ENCODE data around the gene C1orf159. TPM values are rescaled to one million over a fixed set of nuclear protein-coding genes. Genes with fewer than 3 reads are reported as not detected.
"Not testable (repeated sequence)": the region's sequence is repeated elsewhere in the genome, so short reads cannot be mapped to it uniquely, and the experiment has no call there.

The C1orf159 gene
- total RNA-seq, 6 experiments from 2014 or later: 4.0 to 7.7 (median 6.4) TPM

DNA sequence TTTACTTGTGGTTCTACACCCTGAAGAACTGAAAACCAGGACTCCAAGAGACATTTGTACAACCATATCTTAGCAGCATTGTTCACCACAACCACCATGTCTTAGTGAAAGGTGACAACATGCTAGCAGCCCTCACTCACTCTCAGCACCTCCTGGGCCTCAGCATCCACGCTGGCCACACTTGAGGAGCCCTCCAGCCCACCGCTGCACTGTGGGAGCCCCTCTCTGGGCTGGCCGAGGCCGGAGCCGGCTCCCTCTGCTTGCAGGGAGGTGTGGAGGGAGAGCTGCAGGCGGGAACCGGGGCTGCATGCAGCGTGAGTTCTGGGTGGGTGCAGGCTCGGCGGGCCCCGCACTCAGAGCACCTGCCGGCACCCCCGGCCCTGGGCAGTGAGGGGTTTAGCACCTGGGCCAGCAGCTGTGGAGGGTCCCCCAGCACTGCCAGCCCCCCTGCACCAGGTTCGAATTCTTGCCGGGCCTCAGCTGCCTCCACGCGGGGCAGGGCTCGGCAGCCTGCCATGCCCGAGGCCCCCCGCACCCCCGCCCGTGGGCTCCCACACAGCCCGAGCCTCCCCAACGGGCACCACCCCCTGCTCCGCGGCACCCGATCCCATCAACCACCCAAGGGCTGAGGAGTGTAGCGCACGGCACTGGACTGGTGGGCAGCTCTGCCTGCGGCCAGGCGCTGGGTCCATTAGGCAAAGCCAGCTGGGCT is 9.2 kb downstream of the C1orf159 start:
- TF ChIP-seq, protein P1, sequence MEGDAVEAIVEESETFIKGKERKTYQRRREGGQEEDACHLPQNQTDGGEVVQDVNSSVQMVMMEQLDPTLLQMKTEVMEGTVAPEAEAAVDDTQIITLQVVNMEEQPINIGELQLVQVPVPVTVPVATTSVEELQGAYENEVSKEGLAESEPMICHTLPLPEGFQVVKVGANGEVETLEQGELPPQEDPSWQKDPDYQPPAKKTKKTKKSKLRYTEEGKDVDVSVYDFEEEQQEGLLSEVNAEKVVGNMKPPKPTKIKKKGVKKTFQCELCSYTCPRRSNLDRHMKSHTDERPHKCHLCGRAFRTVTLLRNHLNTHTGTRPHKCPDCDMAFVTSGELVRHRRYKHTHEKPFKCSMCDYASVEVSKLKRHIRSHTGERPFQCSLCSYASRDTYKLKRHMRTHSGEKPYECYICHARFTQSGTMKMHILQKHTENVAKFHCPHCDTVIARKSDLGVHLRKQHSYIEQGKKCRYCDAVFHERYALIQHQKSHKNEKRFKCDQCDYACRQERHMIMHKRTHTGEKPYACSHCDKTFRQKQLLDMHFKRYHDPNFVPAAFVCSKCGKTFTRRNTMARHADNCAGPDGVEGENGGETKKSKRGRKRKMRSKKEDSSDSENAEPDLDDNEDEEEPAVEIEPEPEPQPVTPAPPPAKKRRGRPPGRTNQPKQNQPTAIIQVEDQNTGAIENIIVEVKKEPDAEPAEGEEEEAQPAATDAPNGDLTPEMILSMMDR (IDR thresholded peaks at IDR 0.05): no peak
- no peak for TF ChIP-seq POLR2A (IDR thresholded peaks at IDR 0.05)
- H3K36me3 ChIP-seq: no peaks in the 10 kb centered on the region
- peak in 1 of 4 donors; percentile 34 for ATAC-seq
- no peaks in the 10 kb centered on the region for H3K4me1 ChIP-seq
- H3K9me3 ChIP-seq: no peaks in the 10 kb centered on the region
- peak in 1 of 3 donors; percentile 45 for DNase-seq
- H3K27ac ChIP-seq: no peak overlapping the region
- no peaks in the 10 kb centered on the region for H3K27me3 ChIP-seq
- no peak overlapping the region for H3K4me3 ChIP-seq
- WGBS (ENCODE audit: insufficient coverage, low coverage, low lambda C conversion rate, missing lambda C conversion rate): no CpG with 5 or more reads among the region's 31 CpGs
- intact Hi-C loops (cut with DNase I): no loop called here

DNA sequence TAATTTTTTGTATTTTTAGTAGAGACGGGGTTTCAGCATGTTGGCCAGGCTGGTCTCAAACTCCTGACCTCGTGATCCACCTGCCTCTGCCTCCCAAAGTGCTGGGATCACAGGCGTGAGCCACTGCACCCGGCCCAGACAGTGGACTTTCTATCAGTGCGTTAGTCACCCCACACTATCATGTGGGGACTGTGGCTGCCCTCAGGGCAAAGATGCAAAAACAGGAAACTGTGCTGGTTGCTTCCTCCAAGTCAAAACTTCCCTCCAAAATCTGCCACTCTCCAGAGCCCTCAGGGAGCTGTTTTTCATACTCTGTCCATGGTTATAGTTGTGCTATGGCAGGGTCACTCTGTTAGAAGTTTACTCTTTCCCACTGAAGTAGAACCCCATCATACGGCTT is 11.7 kb downstream of the C1orf159 start:
- WGBS (ENCODE audit: insufficient coverage, low coverage, low lambda C conversion rate, missing lambda C conversion rate): 50% methylated on average over 5 of the region's 6 CpGs
- H3K27me3 ChIP-seq; H3K4me1 ChIP-seq; H3K9me3 ChIP-seq; H3K36me3 ChIP-seq; ATAC-seq; H3K4me3 ChIP-seq; intact Hi-C loops (cut with DNase I); H3K27ac ChIP-seq: not testable (repeated sequence)
- DNase-seq: peak in 1 of 3 donors; percentile 4

DNA sequence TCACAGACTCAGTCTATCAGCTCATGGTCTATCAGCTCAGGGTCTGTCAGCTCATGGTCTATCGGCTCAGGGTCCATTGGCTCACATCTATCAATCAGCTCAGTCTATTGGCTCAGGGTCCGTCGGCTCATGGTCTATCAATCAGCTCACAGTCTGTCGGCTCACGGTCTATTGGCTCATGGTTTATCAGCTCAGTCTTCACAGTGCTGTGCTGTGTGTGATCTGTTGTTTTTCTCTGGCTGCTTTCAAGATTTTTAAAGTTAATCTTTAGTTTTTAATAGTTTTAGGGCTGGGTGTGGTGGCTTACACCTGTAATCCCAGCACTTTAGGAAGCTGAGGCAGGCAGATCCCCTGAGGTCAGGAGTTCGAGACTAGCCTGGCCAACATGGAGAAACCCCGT is 14.4 kb downstream of the C1orf159 start:
- DNase-seq (peak in 1 of 3 donors; percentile 10), ATAC-seq (no peak)
- Histone ChIP-seq H3K4me1 (no peaks in the 10 kb centered on the region), H3K27me3 (no peaks in the 10 kb centered on the region), H3K27ac (no peak overlapping the region), H3K9me3 (no peaks in the 10 kb centered on the region), H3K36me3 (no peaks in the 10 kb centered on the region), H3K4me3 (no peak overlapping the region)
- TF ChIP-seq, protein P1 (IDR thresholded peaks at IDR 0.05): no peak
- TF ChIP-seq POLR2A (IDR thresholded peaks at IDR 0.05): no peak
- WGBS (ENCODE audit: insufficient coverage, low coverage, low lambda C conversion rate, missing lambda C conversion rate): 83% methylated on average over 4 of the region's 7 CpGs
- intact Hi-C loops (cut with DNase I): no loop called here

DNA sequence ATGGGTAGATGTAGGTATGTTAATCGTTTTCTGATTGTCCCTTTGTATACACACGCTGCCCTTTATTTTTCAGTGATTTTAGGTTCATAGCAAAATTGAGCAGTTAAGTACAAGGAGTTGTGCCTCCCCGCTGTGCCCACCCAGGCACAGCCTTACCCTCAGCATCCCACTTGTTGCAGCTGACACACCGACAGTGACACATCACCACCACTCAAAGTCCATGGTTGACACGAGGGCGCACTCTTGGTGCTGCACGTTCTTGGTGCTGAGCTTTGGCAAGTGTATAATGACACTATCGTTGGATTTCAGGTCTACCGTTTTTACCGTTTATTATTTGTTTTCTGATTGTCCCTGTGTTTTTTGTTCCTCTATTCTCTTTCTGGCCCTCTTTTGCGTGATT is 15.6 kb downstream of the C1orf159 start:
- WGBS (ENCODE audit: insufficient coverage, low coverage, low lambda C conversion rate, missing lambda C conversion rate): 88% methylated on average over 8 of the region's 11 CpGs
- no peaks in the 10 kb centered on the region for H3K9me3 ChIP-seq
- ATAC-seq: no peak

More for the DNA sequence above, 15.6 kb downstream of the C1orf159 start:
- intact Hi-C loops (cut with DNase I): no loop called here
- H3K36me3 ChIP-seq: no peaks in the 10 kb centered on the region
- peak in 1 of 3 donors; percentile 17 for DNase-seq
- no peak for TF ChIP-seq POLR2A (IDR thresholded peaks at IDR 0.05)
- TF ChIP-seq, protein P1 (IDR thresholded peaks at IDR 0.05): no peak
- no peaks in the 10 kb centered on the region for H3K27me3 ChIP-seq
- no peaks in the 10 kb centered on the region for H3K4me1 ChIP-seq
- no peak overlapping the region for H3K27ac ChIP-seq
- no peak overlapping the region for H3K4me3 ChIP-seq

All from right lobe of liver (tissue), 6 donors.